DMS153 treated with DMSO at 0.1 percent for 48 hours (cell line): ENCODE results near the gene SETD7.

Experiments
- DNase-seq: peaks from one replicate; lab custom pipeline; 2025; ENCODE audit not compliant: unreplicated experiment; lab: John Stamatoyannopoulos, UW

Gene SETD7

GRCh38 chr4:139514382-139515059, 41.5 kb downstream of the SETD7 start:
- DNase-seq: no peak

DNA sequence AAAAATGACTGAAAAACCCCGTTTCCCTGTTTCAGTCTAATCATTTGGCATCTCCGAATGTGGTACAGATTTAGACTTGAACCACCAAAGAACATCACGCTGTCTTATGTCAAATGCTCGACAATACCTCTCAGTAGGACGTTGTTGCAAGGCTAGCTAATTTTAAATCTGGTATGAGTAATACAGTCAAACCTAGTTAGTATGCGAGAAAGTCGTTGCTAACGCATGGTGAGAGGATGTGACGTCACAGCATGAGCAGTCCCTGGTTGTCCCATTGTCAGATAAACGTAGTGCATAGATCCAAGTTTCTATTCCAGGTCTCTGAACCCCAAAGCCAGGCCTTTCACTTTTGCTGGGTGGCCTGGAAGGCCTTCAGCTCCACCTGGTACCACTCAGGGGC, 44.7 kb downstream of the SETD7 start:
- no peak for DNase-seq

DNA sequence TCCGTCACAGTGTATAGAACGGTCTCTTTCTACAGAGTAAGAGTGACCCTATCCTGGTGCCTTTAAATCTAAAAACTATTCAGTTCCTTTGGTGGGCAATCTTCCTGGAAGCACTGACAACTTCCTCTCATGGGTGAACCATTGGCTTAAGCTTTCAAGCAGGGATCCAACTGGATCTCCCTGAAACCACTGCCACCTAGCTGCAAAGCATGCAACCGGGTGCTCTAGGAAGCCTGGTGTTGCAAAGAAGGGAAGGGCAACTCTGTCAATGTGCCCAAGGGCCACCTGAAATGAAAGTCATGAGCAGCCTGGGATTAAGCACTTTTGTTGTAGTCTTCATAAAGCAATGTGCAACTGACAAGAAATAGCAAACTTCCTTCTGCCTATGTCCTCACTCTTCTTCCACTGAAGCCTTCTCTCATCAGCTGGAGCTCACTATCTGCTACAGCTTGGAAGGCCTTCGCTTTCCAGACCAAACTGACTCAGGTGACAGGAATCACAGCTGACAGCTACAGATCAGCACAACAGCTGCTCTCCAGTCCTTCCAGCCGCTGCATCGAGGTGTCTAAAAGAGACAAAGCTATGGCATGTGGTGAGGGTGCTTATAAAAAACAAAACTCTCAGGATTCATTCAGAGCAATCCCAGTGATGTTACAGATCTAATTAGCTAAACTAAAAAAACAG, 46.1 kb downstream of the SETD7 start:
- no peak for DNase-seq

- DNase-seq: no peak
Measured at GRCh38 chr4:139508581-139509237, 47.3 kb downstream of the SETD7 start.

DNA sequence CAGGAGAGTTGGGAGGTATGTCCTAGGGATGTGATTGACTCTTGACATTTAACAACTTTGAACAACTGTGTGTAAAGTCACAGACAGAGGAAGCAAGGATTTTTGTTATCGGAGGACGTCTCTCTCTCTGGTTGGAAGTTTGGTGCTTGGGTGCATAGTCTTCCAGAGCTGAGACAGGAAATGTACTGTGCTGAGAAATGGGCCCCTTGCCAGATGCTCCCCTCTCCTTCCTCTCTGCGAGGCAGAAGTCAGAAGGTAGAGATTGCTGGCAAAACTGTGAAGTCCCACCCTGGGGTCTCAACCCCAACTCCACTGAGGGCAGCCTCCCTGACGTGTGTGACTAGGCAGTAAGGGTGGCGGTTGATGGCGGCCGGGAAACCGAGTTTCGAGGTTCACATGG, 49.2 kb downstream of the SETD7 start:
- DNase-seq: no peak

DNA sequence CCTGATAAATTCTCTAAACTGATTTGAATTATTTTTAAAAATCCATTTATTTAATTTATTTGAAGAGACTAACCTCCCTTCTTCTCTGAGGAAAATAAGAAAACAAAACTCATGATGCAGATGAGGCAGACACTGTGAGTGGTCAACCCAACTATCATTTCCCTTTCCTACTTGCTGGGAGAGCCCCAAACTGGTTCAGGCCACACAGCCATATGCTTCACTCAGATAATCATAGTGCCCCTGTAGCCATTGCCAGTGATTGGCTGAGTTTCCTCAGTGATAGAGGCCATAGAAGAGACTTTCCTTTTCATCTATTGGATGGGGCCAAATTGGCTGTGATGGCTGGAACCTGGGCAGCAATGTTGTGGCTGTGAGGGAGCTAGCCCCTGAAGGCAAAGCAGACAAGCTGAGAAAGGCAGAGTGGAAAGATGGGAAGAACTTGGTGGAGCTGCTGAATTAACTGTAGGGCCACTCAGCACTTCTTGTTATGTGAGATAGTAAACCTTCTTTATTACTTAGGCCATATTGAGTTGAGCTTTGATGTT, 52.3 kb downstream of the SETD7 start:
- DNase-seq: no peak

GRCh38 chr4:139501927-139502899, 53.8 kb downstream of the SETD7 start:
- no peak for DNase-seq

DNA sequence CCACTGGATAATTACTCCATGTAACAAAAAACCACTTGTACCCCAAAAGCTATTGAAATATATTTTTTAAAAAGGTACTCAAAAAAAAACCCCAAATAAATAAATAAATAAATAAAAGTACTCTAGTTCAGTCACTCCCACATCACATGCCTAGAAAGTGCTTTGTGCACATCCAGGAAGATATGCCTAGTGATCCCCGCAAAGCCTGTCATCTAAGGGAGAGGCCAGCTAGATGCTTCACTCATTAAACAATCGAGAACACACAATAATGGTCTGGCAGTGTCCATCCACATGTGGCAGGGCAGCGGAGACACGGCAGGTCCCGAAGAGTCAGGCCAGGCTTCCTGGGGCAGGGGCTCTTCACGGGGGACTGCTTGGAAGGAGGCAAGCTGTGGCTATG, 54.5 kb downstream of the SETD7 start:
- DNase-seq: no peak

GRCh38 chr4:139501117-139501516, 54.9 kb downstream of the SETD7 start:
- no peak for DNase-seq

GRCh38 chr4:139499186-139499585, 56.8 kb downstream of the SETD7 start:
- DNase-seq: no peak

GRCh38 chr4:139493176-139493575, 62.8 kb downstream of the SETD7 start:
- no peak for DNase-seq

GRCh38 chr4:139492429-139492828, 63.6 kb downstream of the SETD7 start:
- no peak for DNase-seq

DNA sequence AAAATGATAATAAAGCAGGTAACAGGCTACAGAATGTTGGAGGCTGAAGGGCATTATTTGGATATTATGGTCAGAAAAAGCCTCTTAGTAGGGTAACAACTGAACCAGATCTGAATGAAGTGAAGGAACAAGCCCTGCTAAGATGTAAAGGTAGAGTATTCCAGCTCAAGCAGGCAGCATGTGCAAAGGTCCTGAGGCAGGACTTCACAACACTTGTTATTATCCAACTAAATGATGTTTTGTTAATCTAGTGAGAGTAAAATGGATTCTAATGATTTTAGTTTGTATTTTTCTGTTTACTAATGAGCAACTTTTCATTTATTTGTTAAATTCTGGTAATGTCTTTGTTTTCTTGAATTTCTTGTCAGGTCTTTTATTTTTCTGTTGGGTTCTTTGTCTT, 66.4 kb downstream of the SETD7 start:
- DNase-seq: no peak

GRCh38 chr4:139488442-139488841, 67.6 kb downstream of the SETD7 start:
- no peak for DNase-seq

GRCh38 chr4:139484783-139485311, 71.2 kb downstream of the SETD7 start:
- DNase-seq: no peak

DNA sequence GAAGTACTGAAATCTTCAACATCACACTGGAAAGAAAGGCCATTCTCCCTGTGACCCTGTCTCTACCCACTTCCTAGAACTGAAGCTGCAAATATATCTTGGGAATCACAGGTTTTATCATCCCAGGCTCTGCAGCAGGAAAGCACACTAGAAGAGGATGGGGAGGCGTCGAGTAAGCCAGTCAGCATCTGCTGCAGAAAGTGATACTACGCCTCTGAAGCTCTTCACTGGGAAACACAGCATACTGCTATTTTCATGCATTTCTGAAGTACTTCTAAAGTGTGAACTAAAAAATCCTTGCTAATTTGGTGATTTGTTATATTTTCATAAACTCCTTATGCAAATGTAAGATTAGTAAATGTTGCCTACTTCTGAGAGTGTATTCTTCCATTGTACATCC, 73.0 kb downstream of the SETD7 start:
- no peak for DNase-seq

GRCh38 chr4:139481465-139481864, 74.6 kb downstream of the SETD7 start:
- DNase-seq: no peak

DNA sequence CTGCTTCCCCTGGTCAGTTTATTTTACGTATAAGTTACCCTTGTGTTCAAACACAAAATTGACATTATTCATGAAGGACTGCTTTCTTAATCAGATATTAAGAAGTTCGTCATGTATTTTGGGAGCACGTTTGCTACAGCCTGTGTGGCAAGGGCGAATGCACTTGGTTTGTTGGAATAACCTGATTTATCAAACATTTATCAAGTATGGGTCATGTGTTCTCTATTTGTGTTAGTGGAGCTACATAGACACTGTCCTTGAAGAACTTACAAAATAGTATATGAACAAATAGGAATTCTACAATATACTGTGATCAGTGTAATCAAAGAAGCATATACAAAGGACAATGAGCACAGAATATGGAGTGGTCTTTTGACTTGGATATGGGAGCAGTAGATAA, 79.7 kb downstream of the SETD7 start:
- DNase-seq: no peak

DNA sequence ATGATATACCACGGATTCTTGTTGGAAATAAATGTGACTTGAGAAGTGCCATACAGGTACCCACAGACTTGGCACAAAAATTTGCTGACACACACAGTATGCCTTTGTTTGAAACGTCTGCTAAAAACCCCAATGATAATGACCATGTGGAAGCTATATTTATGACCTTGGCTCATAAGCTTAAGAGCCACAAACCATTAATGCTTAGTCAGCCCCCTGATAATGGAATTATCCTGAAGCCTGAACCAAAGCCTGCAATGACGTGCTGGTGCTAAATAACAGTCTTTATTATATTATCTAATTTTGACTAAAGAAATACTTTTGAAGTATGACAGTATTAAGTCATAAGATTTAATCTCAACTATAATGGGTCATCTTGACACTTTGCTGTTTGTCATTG, 83.2 kb downstream of the SETD7 start:
- no peak for DNase-seq

DNA sequence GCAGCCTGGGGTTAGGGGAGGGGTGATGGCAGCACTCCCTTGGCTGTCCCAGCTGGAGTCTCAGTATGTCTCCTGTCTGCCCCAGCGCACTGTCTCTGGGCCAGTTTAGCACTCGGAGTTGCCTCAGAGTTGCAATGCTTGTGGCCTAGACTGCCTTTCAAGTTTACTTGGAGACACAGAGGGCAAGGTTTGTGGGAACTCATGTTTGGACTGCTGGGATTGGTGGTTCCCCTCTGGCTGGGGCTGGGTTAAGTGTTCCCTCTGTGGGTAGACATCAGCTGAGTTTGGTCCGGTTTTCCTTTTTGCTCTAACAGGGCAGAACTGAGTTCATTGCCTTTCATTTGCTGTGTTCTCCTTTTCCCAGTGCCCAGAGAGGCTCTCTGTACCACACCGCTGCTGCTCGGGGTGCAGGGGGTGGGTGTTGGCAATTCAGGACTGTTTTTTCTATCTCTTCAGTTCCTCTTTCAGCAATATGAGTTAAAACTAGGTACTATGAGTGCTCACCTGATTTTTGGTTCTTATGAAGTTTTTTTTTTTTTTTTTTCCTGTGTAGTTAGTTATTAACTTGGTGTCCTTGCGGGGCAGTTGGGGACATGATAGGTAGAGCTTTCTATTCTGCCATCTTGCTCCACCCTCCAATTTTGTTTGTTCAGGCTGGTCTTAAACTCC, 84.9 kb downstream of the SETD7 start:
- no peak for DNase-seq
